Amniotic epithelial cell (primary cell): ENCODE data around the gene PLEKHM2.
"Not testable (repeated sequence)": the region's sequence is repeated elsewhere in the genome, so short reads cannot be mapped to it uniquely, and the experiment has no call there.

Experiments used
- DNase-seq: peaks from one replicate; pipeline ENCODE4 v3.0.0-alpha.2; 2010; ENCODE audit warnings: low read depth

The PLEKHM2 gene

GRCh38 chr1:15676688-15677661 lies 7.1 kb upstream of the PLEKHM2 start:
- no peak for DNase-seq

GRCh38 chr1:15678578-15678977 lies 5.5 kb upstream of the PLEKHM2 start:
- DNase-seq: peak; percentile 90

GRCh38 chr1:15680131-15680530 lies 4.0 kb upstream of the PLEKHM2 start:
- peak; percentile 89 for DNase-seq

GRCh38 chr1:15680561-15681348 lies 3.4 kb upstream of the PLEKHM2 start:
- DNase-seq: peak; percentile 97

GRCh38 chr1:15681349-15682292 lies 2.5 kb upstream of the PLEKHM2 start:
- no peak for DNase-seq

GRCh38 chr1:15682936-15683341 lies 1.2 kb upstream of the PLEKHM2 start:
- no peak for DNase-seq

GRCh38 chr1:15683345-15684039 lies 628 bp upstream of the PLEKHM2 start:
- DNase-seq: no peak

- no peak for DNase-seq
Measured at GRCh38 chr1:15684468-15685291, 560 bp downstream of the PLEKHM2 start.

- DNase-seq: peak; percentile 20
Measured at GRCh38 chr1:15685820-15686219, 1.7 kb downstream of the PLEKHM2 start.

GRCh38 chr1:15687446-15687845 lies 3.3 kb downstream of the PLEKHM2 start:
- DNase-seq: no peak

GRCh38 chr1:15690317-15690716 lies 6.2 kb downstream of the PLEKHM2 start:
- DNase-seq: no peak

- DNase-seq: no peak
Measured at GRCh38 chr1:15691434-15692032, 7.4 kb downstream of the PLEKHM2 start.

GRCh38 chr1:15692121-15692682 lies 8.1 kb downstream of the PLEKHM2 start:
- no peak for DNase-seq

GRCh38 chr1:15693371-15693770 lies 9.3 kb downstream of the PLEKHM2 start:
- no peak for DNase-seq

GRCh38 chr1:15696956-15697521 lies 12.9 kb downstream of the PLEKHM2 start:
- DNase-seq: no peak

GRCh38 chr1:15698201-15698600 lies 14.1 kb downstream of the PLEKHM2 start:
- no peak for DNase-seq

GRCh38 chr1:15699321-15699720 lies 15.2 kb downstream of the PLEKHM2 start:
- not testable (repeated sequence) for DNase-seq

GRCh38 chr1:15700508-15700907 lies 16.4 kb downstream of the PLEKHM2 start:
- peak; percentile 48 for DNase-seq

GRCh38 chr1:15701784-15702183 lies 17.7 kb downstream of the PLEKHM2 start:
- DNase-seq: no peak
